ENCODE data around the gene OSBPL8. TPM values are rescaled to one million over a fixed set of nuclear protein-coding genes. Genes with fewer than 3 reads are reported as not detected.
"Not testable (repeated sequence)": the region's sequence is repeated elsewhere in the genome, so short reads cannot be mapped to it uniquely, and the experiment has no call there.

The OSBPL8 gene
- total RNA-seq, 1 donor, result 204 TPM

DNA sequence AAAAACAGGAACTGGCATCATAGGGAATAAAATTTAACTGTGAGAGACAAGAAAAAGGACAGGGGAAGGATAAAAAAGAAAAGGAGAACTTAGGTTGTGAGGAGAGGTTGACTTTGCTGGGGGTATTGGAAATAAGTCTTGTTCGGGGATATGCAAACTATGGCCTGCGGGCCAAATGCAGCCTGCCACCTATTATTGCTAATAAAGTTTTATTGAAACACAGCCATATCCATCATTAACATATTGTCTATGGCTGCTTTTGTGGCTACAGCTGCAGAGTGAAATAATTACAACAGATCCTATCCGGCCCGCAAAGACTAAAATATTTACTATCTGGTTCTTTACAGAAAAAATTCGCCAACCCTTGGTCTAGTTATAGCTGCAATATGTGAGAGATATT lies 230.0 kb downstream of the OSBPL8 start:
- no peaks in the 10 kb centered on the region for H4K20me1 ChIP-seq (ENCODE audit: insufficient read depth, low read length)
- peak overlapping the region; percentile 69 for H3K4me2 ChIP-seq (ENCODE audit: insufficient read depth, low read length)
- H3K4me1 ChIP-seq (ENCODE audit: insufficient read depth, low read length), result peaks cover 13% of the 10 kb centered on the region
- no peak overlapping the region for H2AFZ ChIP-seq (ENCODE audit: low read length)
- no peaks in the 10 kb centered on the region for H3K36me3 ChIP-seq (ENCODE audit: insufficient read depth, low read length)
- peak overlapping the region; percentile 78 for H3K27ac ChIP-seq (ENCODE audit: low read depth, low read length)
- no peaks in the 10 kb centered on the region for H3K27me3 ChIP-seq (ENCODE audit: insufficient read depth, low read length)
- H3K4me3 ChIP-seq (ENCODE audit: insufficient read depth, low read length), result no peak overlapping the region
- H3K79me2 ChIP-seq (ENCODE audit: insufficient read depth, low read length), result no peaks in the 10 kb centered on the region
- no peaks in the 10 kb centered on the region for H3K9me3 ChIP-seq (ENCODE audit: low read depth, low read length)
- peak; percentile 53 for DNase-seq (ENCODE audit: insufficient read length, low spot score, missing footprints)
- TF ChIP-seq, protein P1, sequence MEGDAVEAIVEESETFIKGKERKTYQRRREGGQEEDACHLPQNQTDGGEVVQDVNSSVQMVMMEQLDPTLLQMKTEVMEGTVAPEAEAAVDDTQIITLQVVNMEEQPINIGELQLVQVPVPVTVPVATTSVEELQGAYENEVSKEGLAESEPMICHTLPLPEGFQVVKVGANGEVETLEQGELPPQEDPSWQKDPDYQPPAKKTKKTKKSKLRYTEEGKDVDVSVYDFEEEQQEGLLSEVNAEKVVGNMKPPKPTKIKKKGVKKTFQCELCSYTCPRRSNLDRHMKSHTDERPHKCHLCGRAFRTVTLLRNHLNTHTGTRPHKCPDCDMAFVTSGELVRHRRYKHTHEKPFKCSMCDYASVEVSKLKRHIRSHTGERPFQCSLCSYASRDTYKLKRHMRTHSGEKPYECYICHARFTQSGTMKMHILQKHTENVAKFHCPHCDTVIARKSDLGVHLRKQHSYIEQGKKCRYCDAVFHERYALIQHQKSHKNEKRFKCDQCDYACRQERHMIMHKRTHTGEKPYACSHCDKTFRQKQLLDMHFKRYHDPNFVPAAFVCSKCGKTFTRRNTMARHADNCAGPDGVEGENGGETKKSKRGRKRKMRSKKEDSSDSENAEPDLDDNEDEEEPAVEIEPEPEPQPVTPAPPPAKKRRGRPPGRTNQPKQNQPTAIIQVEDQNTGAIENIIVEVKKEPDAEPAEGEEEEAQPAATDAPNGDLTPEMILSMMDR (IDR thresholded peaks at IDR 0.05; ENCODE audit: extremely low read depth, low read depth, low read length), result no peak

GRCh38 chr12:76329159-76329558 lies 230.4 kb downstream of the OSBPL8 start:
- H3K79me2 ChIP-seq (ENCODE audit: insufficient read depth, low read length), result no peaks in the 10 kb centered on the region
- peak; percentile 90 for DNase-seq (ENCODE audit: insufficient read length, low spot score, missing footprints)
- no peak overlapping the region for H3K4me3 ChIP-seq (ENCODE audit: insufficient read depth, low read length)
- H3K36me3 ChIP-seq (ENCODE audit: insufficient read depth, low read length), result no peaks in the 10 kb centered on the region
- H3K27ac ChIP-seq (ENCODE audit: low read depth, low read length), result peak overlapping the region; percentile 78
- peak overlapping the region; percentile 69 for H3K4me2 ChIP-seq (ENCODE audit: insufficient read depth, low read length)
- no peaks in the 10 kb centered on the region for H4K20me1 ChIP-seq (ENCODE audit: insufficient read depth, low read length)
- H2AFZ ChIP-seq (ENCODE audit: low read length), result no peak overlapping the region
- H3K9me3 ChIP-seq (ENCODE audit: low read depth, low read length), result no peaks in the 10 kb centered on the region
- H3K27me3 ChIP-seq (ENCODE audit: insufficient read depth, low read length), result no peaks in the 10 kb centered on the region
- peaks cover 13% of the 10 kb centered on the region for H3K4me1 ChIP-seq (ENCODE audit: insufficient read depth, low read length)
- TF ChIP-seq, protein P1 (IDR thresholded peaks at IDR 0.05; ENCODE audit: extremely low read depth, low read depth, low read length), result no peak

GRCh38 chr12:76319595-76320319 lies 239.8 kb downstream of the OSBPL8 start:
- H3K79me2 ChIP-seq (ENCODE audit: insufficient read depth, low read length); H3K27me3 ChIP-seq (ENCODE audit: insufficient read depth, low read length); H3K9me3 ChIP-seq (ENCODE audit: low read depth, low read length); H3K27ac ChIP-seq (ENCODE audit: low read depth, low read length); H4K20me1 ChIP-seq (ENCODE audit: insufficient read depth, low read length); H3K36me3 ChIP-seq (ENCODE audit: insufficient read depth, low read length); H3K4me2 ChIP-seq (ENCODE audit: insufficient read depth, low read length); H3K4me1 ChIP-seq (ENCODE audit: insufficient read depth, low read length); H2AFZ ChIP-seq (ENCODE audit: low read length); DNase-seq (ENCODE audit: insufficient read length, low spot score, missing footprints); H3K4me3 ChIP-seq (ENCODE audit: insufficient read depth, low read length): not testable (repeated sequence)

GRCh38 chr12:76318773-76319594 lies 240.6 kb downstream of the OSBPL8 start:
- no peak overlapping the region for H3K4me2 ChIP-seq (ENCODE audit: insufficient read depth, low read length)
- TF ChIP-seq, protein P1 (IDR thresholded peaks at IDR 0.05; ENCODE audit: extremely low read depth, low read depth, low read length), result no peak
- peak; percentile 77 for DNase-seq (ENCODE audit: insufficient read length, low spot score, missing footprints)

More at GRCh38 chr12:76318773-76319594, 240.6 kb downstream of the OSBPL8 start:
- no peak overlapping the region for H3K27ac ChIP-seq (ENCODE audit: low read depth, low read length)
- no peaks in the 10 kb centered on the region for H3K27me3 ChIP-seq (ENCODE audit: insufficient read depth, low read length)
- H3K79me2 ChIP-seq (ENCODE audit: insufficient read depth, low read length), result no peaks in the 10 kb centered on the region
- H4K20me1 ChIP-seq (ENCODE audit: insufficient read depth, low read length), result no peaks in the 10 kb centered on the region
- H3K36me3 ChIP-seq (ENCODE audit: insufficient read depth, low read length), result no peaks in the 10 kb centered on the region
- H3K4me1 ChIP-seq (ENCODE audit: insufficient read depth, low read length), result peaks cover 6% of the 10 kb centered on the region
- H3K9me3 ChIP-seq (ENCODE audit: low read depth, low read length), result no peaks in the 10 kb centered on the region
- H3K4me3 ChIP-seq (ENCODE audit: insufficient read depth, low read length), result no peak overlapping the region
- peak overlapping the region; percentile 9 for H2AFZ ChIP-seq (ENCODE audit: low read length)
